ENCODE data around the gene SMYD3.

DNA sequence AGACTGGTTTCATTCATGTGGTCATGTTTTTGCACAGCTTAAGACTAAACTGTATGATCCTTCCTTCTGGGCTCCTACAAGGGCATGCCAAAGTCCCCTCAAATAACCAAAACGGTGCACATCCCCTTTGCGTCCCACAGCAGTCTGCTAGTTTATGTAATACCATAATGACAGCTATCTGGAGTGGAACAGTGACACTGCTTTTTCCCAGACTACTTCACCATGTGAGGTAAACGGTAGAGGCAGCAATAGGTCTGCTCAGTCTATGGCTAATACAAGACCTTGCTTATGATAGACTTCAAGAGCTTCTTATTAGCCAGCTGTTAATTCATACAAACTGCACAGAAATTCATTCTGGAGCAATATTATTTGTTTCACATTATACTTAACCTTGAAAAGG is 395.5 kb downstream of the SMYD3 start:
- TF ChIP-seq, protein P1, sequence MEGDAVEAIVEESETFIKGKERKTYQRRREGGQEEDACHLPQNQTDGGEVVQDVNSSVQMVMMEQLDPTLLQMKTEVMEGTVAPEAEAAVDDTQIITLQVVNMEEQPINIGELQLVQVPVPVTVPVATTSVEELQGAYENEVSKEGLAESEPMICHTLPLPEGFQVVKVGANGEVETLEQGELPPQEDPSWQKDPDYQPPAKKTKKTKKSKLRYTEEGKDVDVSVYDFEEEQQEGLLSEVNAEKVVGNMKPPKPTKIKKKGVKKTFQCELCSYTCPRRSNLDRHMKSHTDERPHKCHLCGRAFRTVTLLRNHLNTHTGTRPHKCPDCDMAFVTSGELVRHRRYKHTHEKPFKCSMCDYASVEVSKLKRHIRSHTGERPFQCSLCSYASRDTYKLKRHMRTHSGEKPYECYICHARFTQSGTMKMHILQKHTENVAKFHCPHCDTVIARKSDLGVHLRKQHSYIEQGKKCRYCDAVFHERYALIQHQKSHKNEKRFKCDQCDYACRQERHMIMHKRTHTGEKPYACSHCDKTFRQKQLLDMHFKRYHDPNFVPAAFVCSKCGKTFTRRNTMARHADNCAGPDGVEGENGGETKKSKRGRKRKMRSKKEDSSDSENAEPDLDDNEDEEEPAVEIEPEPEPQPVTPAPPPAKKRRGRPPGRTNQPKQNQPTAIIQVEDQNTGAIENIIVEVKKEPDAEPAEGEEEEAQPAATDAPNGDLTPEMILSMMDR (IDR thresholded peaks at IDR 0.05), result no peak
- TF ChIP-seq POLR2A (IDR thresholded peaks at IDR 0.05), result no peak
